Neuronal stem cell (in vitro differentiated cells): ENCODE data around the gene ITGB4.

Source experiments
- DNase-seq: peaks from one replicate; pipeline ENCODE4 v3.0.0-alpha.2; 2013; ENCODE audit warnings: low spot score
- H2AFZ ChIP-seq: one replicate; pipeline ENCODE4 v1.6.1; 2013; ENCODE audit warnings: mild to moderate bottlenecking, low read length, inconsistent platforms
- H2AK5ac ChIP-seq: 2 replicates; pipeline ENCODE4 v1.6.1; 2013; ENCODE audit warnings: low read depth, mild to moderate bottlenecking, inconsistent platforms, low read length, moderate library complexity, mixed read lengths
- H2BK120ac ChIP-seq: 2 replicates; pipeline ENCODE4 v1.6.1; 2013; ENCODE audit warnings: low read depth, mild to moderate bottlenecking, inconsistent platforms, low read length, moderate library complexity, mixed read lengths
- H2BK12ac ChIP-seq: one replicate; pipeline ENCODE4 v1.6.1; 2013; ENCODE audit warnings: low read length, inconsistent platforms
- H2BK15ac ChIP-seq: 2 replicates; pipeline ENCODE4 v1.6.1; 2013; ENCODE audit warnings: mild to moderate bottlenecking, low read length, inconsistent platforms, mixed read lengths
- H2BK5ac ChIP-seq: one replicate; pipeline ENCODE4 v1.6.1; 2013; ENCODE audit warnings: inconsistent platforms, mild to moderate bottlenecking, low read length, moderate library complexity
- H3K14ac ChIP-seq: one replicate; pipeline ENCODE4 v1.6.1; 2013; ENCODE audit warnings: low read length, inconsistent platforms
- H3K18ac ChIP-seq: 2 replicates; pipeline ENCODE4 v1.6.1; 2013; ENCODE audit warnings: low read length, inconsistent platforms
- H3K23ac ChIP-seq: 2 replicates; pipeline ENCODE4 v1.6.1; 2013; ENCODE audit warnings: low read depth, mild to moderate bottlenecking, mixed read lengths, low read length, inconsistent platforms; ENCODE audit not compliant: poor library complexity
- H3K27ac ChIP-seq: replicated peaks from 3 replicates; pipeline ENCODE4 v1.5.1; 2013; ENCODE audit warnings: low read length, inconsistent platforms
- H3K27me3 ChIP-seq, 3 experiments: 2 replicates each; pipeline ENCODE4 v1.6.1; 2013; ENCODE audit warnings: low read length in 3 of 3, mild to moderate bottlenecking in 2 of 3, inconsistent platforms in 1 of 3, low read depth in 1 of 3, mixed read lengths in 1 of 3, moderate library complexity in 1 of 3; ENCODE audit not compliant: control insufficient read depth in 3 of 3, insufficient read depth in 3 of 3
- H3K36me3 ChIP-seq, 2 donors: replicated peaks in 1 of 2; 2 replicates each; pipeline ENCODE4 v1.6.1; 2013; ENCODE audit warnings: low read length in 2 of 2; ENCODE audit not compliant: control insufficient read depth in 2 of 2, insufficient read depth in 2 of 2
- H3K4ac ChIP-seq: 2 replicates; pipeline ENCODE4 v1.6.1; 2013; ENCODE audit warnings: inconsistent platforms, mild to moderate bottlenecking, low read length, moderate library complexity
- H3K4me1 ChIP-seq, 2 donors: 1 replicate in 1 of 2; 2 replicates in 1 of 2; pipeline ENCODE4 v1.6.1; 2013; ENCODE audit warnings: low read length in 2 of 2, low read depth in 1 of 2; ENCODE audit not compliant: control insufficient read depth in 2 of 2, insufficient read depth in 1 of 2
- H3K4me2 ChIP-seq: one replicate; pipeline ENCODE4 v1.6.1; 2013; ENCODE audit warnings: mild to moderate bottlenecking, low read length, inconsistent platforms; ENCODE audit not compliant: insufficient read depth, poor library complexity, severe bottlenecking
- H3K4me3 ChIP-seq, 2 donors: 2 replicates each; pipeline ENCODE4 v1.5.1; 2013; ENCODE audit warnings: low read length in 2 of 2, mild to moderate bottlenecking in 2 of 2, inconsistent platforms in 1 of 2, moderate library complexity in 1 of 2
- H3K79me1 ChIP-seq: one replicate; pipeline ENCODE4 v1.6.1; 2013; ENCODE audit warnings: low read depth, mild to moderate bottlenecking, inconsistent platforms, low read length, moderate library complexity
- H3K9ac ChIP-seq: one replicate; pipeline ENCODE4 v1.6.1; 2013; ENCODE audit warnings: mild to moderate bottlenecking, low read depth, low read length, inconsistent platforms; ENCODE audit not compliant: poor library complexity
- H3K9me3 ChIP-seq, 2 donors: replicated peaks in 1 of 2; 2 replicates each; pipeline versions ENCODE3 to v1.6.1; 2013; ENCODE audit warnings: low read length in 2 of 2, mild to moderate bottlenecking in 2 of 2, inconsistent platforms in 1 of 2, low read depth in 1 of 2, mixed read lengths in 1 of 2, moderate library complexity in 1 of 2; ENCODE audit not compliant: control insufficient read depth in 2 of 2, insufficient read depth in 1 of 2
- H4K8ac ChIP-seq: one replicate; pipeline ENCODE4 v1.6.1; 2013; ENCODE audit warnings: low read depth, mild to moderate bottlenecking, inconsistent platforms, low read length, moderate library complexity
- H4K91ac ChIP-seq: one replicate; pipeline ENCODE4 v1.6.1; 2013; ENCODE audit warnings: low read length, low read depth, mild to moderate bottlenecking, inconsistent platforms; ENCODE audit not compliant: poor library complexity
- whole genome bisulfite sequencing, 2 donors: extraction: QIAGEN DNeasy Blood & Tissue Kit; methylation state at CpG; one replicate each; pipeline ENCODE4 v1.1.7; 2013; ENCODE audit warnings: missing lambda C conversion rate in 2 of 2, mixed read lengths in 1 of 2; ENCODE audit not compliant: insufficient read length in 2 of 2, insufficient replicate concordance in 1 of 2; ENCODE audit errors: extremely low coverage in 2 of 2; 5-methylcytosine and 5-hydroxymethylcytosine counted together

ITGB4 gene

GRCh38 chr17:75722542-75723095 is 1.4 kb downstream of the ITGB4 start:
- peak overlapping the region; percentile 20 for H3K23ac ChIP-seq
- H3K4ac ChIP-seq = no peak overlapping the region
- peaks cover 0 to 2% of the 10 kb centered on the region in 2 donors for H3K9me3 ChIP-seq
- no peak overlapping the region for H2BK12ac ChIP-seq
- peaks cover 8 to 84% (median 34%) of the 10 kb centered on the region in 3 experiments for H3K27me3 ChIP-seq
- H3K18ac ChIP-seq = no peak overlapping the region
- H3K36me3 ChIP-seq = no peaks in the 10 kb centered on the region
- peak overlapping the region; percentile 71 for H2BK15ac ChIP-seq
- no peak for DNase-seq
- no peak overlapping the region for H3K4me2 ChIP-seq
- peak overlapping the region; percentile 19 for H2AK5ac ChIP-seq
- no peak overlapping the region for H2BK120ac ChIP-seq
- no peak overlapping the region for H4K91ac ChIP-seq
- peaks cover 0 to 4% of the 10 kb centered on the region in 2 donors for H3K4me1 ChIP-seq
- no CpG with 5 or more reads among the region's 9 CpGs for WGBS, 2 donors
- H3K27ac ChIP-seq = no peak overlapping the region
- H3K9ac ChIP-seq = no peak overlapping the region
- no peak overlapping the region for H2BK5ac ChIP-seq
- H4K8ac ChIP-seq = no peak overlapping the region
- H3K4me3 ChIP-seq = no peak overlapping the region
- H3K79me1 ChIP-seq = no peaks in the 10 kb centered on the region
- no peak overlapping the region for H2AFZ ChIP-seq
- no peak overlapping the region for H3K14ac ChIP-seq

- WGBS, 2 donors = no CpG with 5 or more reads among the region's 18 CpGs
- Histone ChIP-seq H3K27me3 (peaks cover 8 to 84% (median 34%) of the 10 kb centered on the region in 3 experiments), H3K14ac (peak overlapping the region; percentile 71), H4K8ac (no peak overlapping the region), H2BK12ac (no peak overlapping the region), H3K4me1 (peaks cover 0 to 4% of the 10 kb centered on the region in 2 donors), H3K9ac (peak overlapping the region; percentile 70), H3K4me3 (no peak overlapping the region), H2AFZ (no peak overlapping the region), H3K23ac (peak overlapping the region; percentile 65), H2AK5ac (peak overlapping the region; percentile 36), H3K18ac (peak overlapping the region; percentile 3), H2BK15ac (peak overlapping the region; percentile 6), H2BK5ac (no peak overlapping the region), H3K36me3 (no peaks in the 10 kb centered on the region), H2BK120ac (peak overlapping the region; percentile 31), H3K79me1 (no peaks in the 10 kb centered on the region), H3K4me2 (no peak overlapping the region), H3K9me3 (peaks cover 0 to 2% of the 10 kb centered on the region in 2 donors), H4K91ac (no peak overlapping the region), H3K4ac (no peak overlapping the region), H3K27ac (no peak overlapping the region)
- no peak for DNase-seq
Observed at GRCh38 chr17:75723171-75723930, 2.1 kb downstream of the ITGB4 start.

- peak overlapping the region; percentile 72 for H4K91ac ChIP-seq
- H2AK5ac ChIP-seq = peak overlapping the region; percentile 77
- peak overlapping the region; percentile 31 for H2BK120ac ChIP-seq
- no peak overlapping the region for H2AFZ ChIP-seq
- H4K8ac ChIP-seq = no peak overlapping the region
- H3K9ac ChIP-seq = peak overlapping the region; percentile 66
- H3K14ac ChIP-seq = no peak overlapping the region
- peaks cover 0 to 4% of the 10 kb centered on the region in 2 donors for H3K4me1 ChIP-seq
- H2BK12ac ChIP-seq = no peak overlapping the region
- H2BK15ac ChIP-seq = peak overlapping the region; percentile 56
- H3K4me2 ChIP-seq = no peak overlapping the region
- no CpG with 5 or more reads among the region's 23 CpGs for WGBS, 2 donors
- no peak for DNase-seq
- peak overlapping the region; percentile 18 for H3K23ac ChIP-seq
- H3K27ac ChIP-seq = no peak overlapping the region
- H3K79me1 ChIP-seq = no peaks in the 10 kb centered on the region
- peak overlapping the region; percentile 69 for H2BK5ac ChIP-seq
- H3K4me3 ChIP-seq = peak overlapping the region in 1 of 2 donors; percentile 51
- H3K36me3 ChIP-seq = no peaks in the 10 kb centered on the region
- H3K18ac ChIP-seq = peak overlapping the region; percentile 6
- peaks cover 8 to 75% (median 31%) of the 10 kb centered on the region in 3 experiments for H3K27me3 ChIP-seq
- peaks cover 0 to 2% of the 10 kb centered on the region in 2 donors for H3K9me3 ChIP-seq
- H3K4ac ChIP-seq = no peak overlapping the region
Observed at GRCh38 chr17:75724016-75725003, 3.1 kb downstream of the ITGB4 start.
